ENCODE data around the gene CERT1. TPM values are rescaled to one million over a fixed set of nuclear protein-coding genes. Genes with fewer than 3 reads are reported as not detected.

The CERT1 gene
- total RNA-seq, 1 donor = 50.3 TPM

GRCh38 chr5:75484605-75485004, 26.8 kb downstream of the CERT1 start:
- H3K79me2 ChIP-seq (ENCODE audit: insufficient read depth, low read length) = peaks cover 86% of the 10 kb centered on the region
- peaks cover 31% of the 10 kb centered on the region for H4K20me1 ChIP-seq (ENCODE audit: insufficient read depth, low read length)
- H3K36me3 ChIP-seq (ENCODE audit: insufficient read depth, low read length) = no peaks in the 10 kb centered on the region
- H2AFZ ChIP-seq (ENCODE audit: low read length) = no peak overlapping the region
- H3K4me1 ChIP-seq (ENCODE audit: insufficient read depth, low read length) = no peaks in the 10 kb centered on the region
- no peak for TF ChIP-seq CTCF (IDR thresholded peaks at IDR 0.05; ENCODE audit: extremely low read depth, low read depth, low read length)
- no peak overlapping the region for H3K4me2 ChIP-seq (ENCODE audit: insufficient read depth, low read length)
- no peak overlapping the region for H3K4me3 ChIP-seq (ENCODE audit: insufficient read depth, low read length)
- H3K9me3 ChIP-seq (ENCODE audit: low read depth, low read length) = no peaks in the 10 kb centered on the region
- DNase-seq (ENCODE audit: insufficient read length, low spot score, missing footprints) = no peak
- no peaks in the 10 kb centered on the region for H3K27me3 ChIP-seq (ENCODE audit: insufficient read depth, low read length)
- no peak overlapping the region for H3K27ac ChIP-seq (ENCODE audit: low read depth, low read length)

GRCh38 chr5:75482482-75482881, 28.9 kb downstream of the CERT1 start:
- H3K4me3 ChIP-seq (ENCODE audit: insufficient read depth, low read length) = no peak overlapping the region
- no peaks in the 10 kb centered on the region for H3K9me3 ChIP-seq (ENCODE audit: low read depth, low read length)
- DNase-seq (ENCODE audit: insufficient read length, low spot score, missing footprints) = no peak
- no peak overlapping the region for H3K4me2 ChIP-seq (ENCODE audit: insufficient read depth, low read length)
- peaks cover 36% of the 10 kb centered on the region for H4K20me1 ChIP-seq (ENCODE audit: insufficient read depth, low read length)
- TF ChIP-seq CTCF (IDR thresholded peaks at IDR 0.05; ENCODE audit: extremely low read depth, low read depth, low read length) = no peak
- H2AFZ ChIP-seq (ENCODE audit: low read length) = no peak overlapping the region
- H3K79me2 ChIP-seq (ENCODE audit: insufficient read depth, low read length) = peaks cover 80% of the 10 kb centered on the region
- H3K27me3 ChIP-seq (ENCODE audit: insufficient read depth, low read length) = no peaks in the 10 kb centered on the region
- no peak overlapping the region for H3K27ac ChIP-seq (ENCODE audit: low read depth, low read length)
- no peaks in the 10 kb centered on the region for H3K4me1 ChIP-seq (ENCODE audit: insufficient read depth, low read length)
- no peaks in the 10 kb centered on the region for H3K36me3 ChIP-seq (ENCODE audit: insufficient read depth, low read length)

- peaks cover 23% of the 10 kb centered on the region for H4K20me1 ChIP-seq (ENCODE audit: insufficient read depth, low read length)
- TF ChIP-seq CTCF (IDR thresholded peaks at IDR 0.05; ENCODE audit: extremely low read depth, low read depth, low read length) = no peak
- no peak overlapping the region for H3K27ac ChIP-seq (ENCODE audit: low read depth, low read length)
- H2AFZ ChIP-seq (ENCODE audit: low read length) = no peak overlapping the region
- peaks cover 78% of the 10 kb centered on the region for H3K79me2 ChIP-seq (ENCODE audit: insufficient read depth, low read length)
- H3K27me3 ChIP-seq (ENCODE audit: insufficient read depth, low read length) = no peaks in the 10 kb centered on the region
- H3K4me2 ChIP-seq (ENCODE audit: insufficient read depth, low read length) = no peak overlapping the region
- no peaks in the 10 kb centered on the region for H3K36me3 ChIP-seq (ENCODE audit: insufficient read depth, low read length)
- H3K4me1 ChIP-seq (ENCODE audit: insufficient read depth, low read length) = no peaks in the 10 kb centered on the region
- H3K9me3 ChIP-seq (ENCODE audit: low read depth, low read length) = no peaks in the 10 kb centered on the region
- no peak for DNase-seq (ENCODE audit: insufficient read length, low spot score, missing footprints)
- H3K4me3 ChIP-seq (ENCODE audit: insufficient read depth, low read length) = no peak overlapping the region
Measured at GRCh38 chr5:75481024-75481423, 30.4 kb downstream of the CERT1 start.

- H3K36me3 ChIP-seq (ENCODE audit: insufficient read depth, low read length) = no peaks in the 10 kb centered on the region
- no peak overlapping the region for H2AFZ ChIP-seq (ENCODE audit: low read length)
- TF ChIP-seq CTCF (IDR thresholded peaks at IDR 0.05; ENCODE audit: extremely low read depth, low read depth, low read length) = no peak
- H3K79me2 ChIP-seq (ENCODE audit: insufficient read depth, low read length) = peaks cover 75% of the 10 kb centered on the region
- H4K20me1 ChIP-seq (ENCODE audit: insufficient read depth, low read length) = peaks cover 33% of the 10 kb centered on the region
- H3K4me3 ChIP-seq (ENCODE audit: insufficient read depth, low read length) = no peak overlapping the region
- no peak overlapping the region for H3K4me2 ChIP-seq (ENCODE audit: insufficient read depth, low read length)
- no peaks in the 10 kb centered on the region for H3K4me1 ChIP-seq (ENCODE audit: insufficient read depth, low read length)
- no peaks in the 10 kb centered on the region for H3K9me3 ChIP-seq (ENCODE audit: low read depth, low read length)
- H3K27me3 ChIP-seq (ENCODE audit: insufficient read depth, low read length) = no peaks in the 10 kb centered on the region
- DNase-seq (ENCODE audit: insufficient read length, low spot score, missing footprints) = no peak
- no peak overlapping the region for H3K27ac ChIP-seq (ENCODE audit: low read depth, low read length)
Measured at GRCh38 chr5:75475364-75475763, 36.1 kb downstream of the CERT1 start.
